Activated naive CD4-positive, alpha-beta T cell (primary cell): ENCODE results near the gene ACKR1.

Experiments
- DNase-seq, 4 experiments: peaks; one replicate each; lab custom pipeline; 2025; lab: John Stamatoyannopoulos, UW

ACKR1 gene, protein sequence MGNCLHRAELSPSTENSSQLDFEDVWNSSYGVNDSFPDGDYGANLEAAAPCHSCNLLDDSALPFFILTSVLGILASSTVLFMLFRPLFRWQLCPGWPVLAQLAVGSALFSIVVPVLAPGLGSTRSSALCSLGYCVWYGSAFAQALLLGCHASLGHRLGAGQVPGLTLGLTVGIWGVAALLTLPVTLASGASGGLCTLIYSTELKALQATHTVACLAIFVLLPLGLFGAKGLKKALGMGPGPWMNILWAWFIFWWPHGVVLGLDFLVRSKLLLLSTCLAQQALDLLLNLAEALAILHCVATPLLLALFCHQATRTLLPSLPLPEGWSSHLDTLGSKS

DNA sequence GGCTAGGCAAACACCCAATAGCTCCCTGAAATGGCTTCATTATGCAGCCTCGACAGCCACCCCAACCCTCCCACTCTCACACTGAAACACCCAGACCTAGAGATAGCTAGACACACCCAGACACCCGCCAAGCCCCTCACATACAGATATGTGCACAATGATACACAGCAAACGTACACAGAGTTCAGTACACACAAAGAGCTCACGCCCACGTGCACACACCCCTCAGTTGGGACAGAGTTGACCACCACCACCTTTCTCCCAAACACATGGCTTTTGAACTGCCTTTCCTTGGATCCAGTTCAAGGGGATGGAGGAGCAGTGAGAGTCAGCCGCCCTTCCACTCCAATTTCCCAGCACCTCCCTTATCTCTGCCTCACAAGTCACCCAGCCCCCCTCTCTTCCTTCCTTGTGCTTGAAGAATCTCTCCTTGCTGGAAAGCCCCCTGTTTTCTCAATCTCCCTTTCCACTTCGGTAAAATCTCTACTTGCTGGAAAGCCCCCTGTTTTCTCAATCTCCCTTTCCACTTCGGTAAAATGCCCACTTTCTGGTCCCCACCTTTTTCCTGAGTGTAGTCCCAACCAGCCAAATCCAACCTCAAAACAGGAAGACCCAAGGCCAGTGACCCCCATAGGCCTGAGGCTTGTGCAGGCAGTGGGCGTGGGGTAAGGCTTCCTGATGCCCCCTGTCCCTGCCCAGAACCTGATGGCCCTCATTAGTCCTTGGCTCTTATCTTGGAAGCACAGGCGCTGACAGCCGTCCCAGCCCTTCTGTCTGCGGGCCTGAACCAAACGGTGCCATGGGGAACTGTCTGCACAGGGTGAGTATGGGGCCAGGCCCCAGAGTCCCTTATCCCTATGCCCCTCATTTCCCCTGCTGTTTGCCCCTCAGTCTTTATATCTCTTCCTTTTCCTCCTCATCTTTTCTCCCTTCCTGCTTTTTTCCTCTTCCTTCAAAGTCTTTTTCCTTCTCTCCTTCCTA lies at the start of gene ACKR1:
Gene ACKR1 (plus strand): TSS at position 715 of the 981 bp plus-strand sequence. CDS start 85 bp downstream, at position 800.
- DNase-seq = no peak

DNA sequence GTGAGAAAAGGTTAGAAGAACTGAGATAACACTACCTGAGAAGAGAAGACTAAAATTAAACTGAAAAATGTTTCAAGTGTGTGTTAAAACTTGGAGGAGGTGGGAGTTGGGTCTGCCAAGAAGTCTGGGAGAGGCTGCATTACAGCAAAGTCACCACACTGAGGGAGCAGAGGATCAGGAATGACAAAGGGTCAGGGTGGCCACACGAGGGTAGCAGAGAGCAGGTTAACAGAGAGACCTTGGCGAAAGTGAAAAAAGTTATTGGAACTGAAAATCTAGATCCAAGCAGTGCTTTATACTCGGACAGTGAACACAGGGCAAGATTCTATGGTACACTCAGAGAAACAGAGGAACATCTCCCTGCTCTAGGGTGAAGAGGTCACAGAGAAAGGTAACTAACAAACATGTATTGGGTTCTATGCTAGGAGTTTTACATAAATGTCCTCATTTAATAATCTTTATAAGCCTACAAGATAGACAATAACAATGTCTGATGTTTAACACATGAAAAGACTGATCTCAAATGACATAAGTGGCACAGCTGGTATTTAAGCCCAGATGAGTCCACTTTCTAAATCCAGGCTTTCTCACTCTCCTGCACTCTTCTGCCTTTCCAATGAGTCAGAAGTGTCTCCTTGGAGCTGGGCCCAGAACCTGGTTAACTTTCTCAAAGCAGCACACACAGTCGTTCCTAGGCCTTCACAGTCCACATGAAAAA lies 43.5 kb upstream of the ACKR1 start:
- DNase-seq = peak; percentile 3 to 21 (median 6)

DNA sequence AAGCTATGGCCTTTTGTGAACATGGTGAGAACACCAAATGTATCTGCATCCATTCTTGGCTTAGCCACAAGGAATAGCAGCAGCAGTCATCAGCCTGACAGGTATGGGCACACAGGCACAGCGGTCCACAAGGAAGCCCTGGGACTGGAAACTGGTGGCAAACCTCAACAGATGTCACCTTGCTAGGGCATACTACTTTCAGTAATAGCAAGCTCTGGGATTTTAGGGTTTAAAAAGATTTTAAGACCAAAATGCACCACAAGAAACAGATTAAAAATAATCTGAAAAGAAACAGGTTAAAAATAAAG lies 43.0 kb upstream of the ACKR1 start:
- DNase-seq = no peak

DNA sequence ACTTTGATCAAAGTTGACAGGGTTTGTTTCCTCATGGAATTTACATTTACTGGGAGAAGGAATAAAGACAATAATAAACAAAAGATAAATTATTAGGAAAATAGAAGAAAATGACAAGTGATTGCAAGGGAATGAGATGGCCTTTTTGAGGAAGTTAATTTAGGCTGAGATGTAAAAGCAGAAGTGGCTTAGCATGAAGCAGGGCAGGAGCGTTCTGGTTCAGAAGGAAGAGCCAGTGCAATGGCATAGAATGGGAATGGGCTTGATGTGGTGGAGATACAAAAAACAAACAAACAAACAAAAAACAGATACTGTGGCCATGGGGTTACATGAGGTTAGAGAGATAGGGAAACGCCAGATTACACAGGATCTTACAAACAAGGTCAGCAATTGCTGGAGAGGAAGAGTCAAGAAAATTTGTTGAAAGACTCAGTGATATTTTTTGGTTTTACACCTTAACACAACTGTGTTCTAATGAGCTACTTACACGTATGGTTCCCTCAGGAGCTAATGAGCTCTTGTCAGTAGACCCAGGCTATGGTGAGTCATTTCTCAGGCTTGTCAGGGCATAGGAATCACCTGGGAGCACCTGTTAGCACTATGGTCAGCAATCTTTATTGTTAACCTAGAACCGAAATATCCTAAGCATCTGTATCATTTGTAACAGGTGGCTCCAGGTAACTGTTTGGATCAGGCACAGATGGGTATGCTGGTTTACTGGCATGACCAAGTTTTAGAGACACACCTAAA lies 42.0 kb upstream of the ACKR1 start:
- DNase-seq = no peak

DNA sequence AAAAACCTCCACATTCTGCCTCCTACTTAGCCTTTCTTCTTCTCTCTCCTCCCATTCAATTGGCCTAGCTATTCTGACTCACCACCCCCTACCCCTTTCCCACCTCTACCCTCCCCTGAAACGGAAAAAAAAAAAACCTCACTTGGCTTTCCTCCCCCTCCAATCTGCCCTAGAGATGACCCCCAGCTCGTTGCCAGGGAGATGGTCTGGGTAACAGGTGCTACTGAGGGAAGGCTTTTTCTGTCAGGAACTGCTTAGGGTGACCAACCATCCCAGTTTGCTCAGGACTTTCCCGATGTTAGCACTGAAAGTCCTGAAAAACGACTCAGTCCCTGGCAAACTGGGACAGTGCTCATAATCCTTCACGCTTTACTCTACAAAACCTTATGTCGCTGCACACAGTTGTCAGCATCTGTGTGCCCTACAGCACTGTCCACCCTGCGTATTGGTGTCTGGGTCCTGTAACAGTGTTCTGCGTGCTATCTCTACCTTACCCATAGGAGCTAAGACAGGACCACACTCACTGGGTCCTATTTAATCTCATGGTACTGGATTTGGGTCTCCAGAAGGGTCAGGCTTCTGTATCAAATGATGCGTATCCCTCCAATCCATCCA lies 41.0 kb upstream of the ACKR1 start:
- DNase-seq = no peak

DNA sequence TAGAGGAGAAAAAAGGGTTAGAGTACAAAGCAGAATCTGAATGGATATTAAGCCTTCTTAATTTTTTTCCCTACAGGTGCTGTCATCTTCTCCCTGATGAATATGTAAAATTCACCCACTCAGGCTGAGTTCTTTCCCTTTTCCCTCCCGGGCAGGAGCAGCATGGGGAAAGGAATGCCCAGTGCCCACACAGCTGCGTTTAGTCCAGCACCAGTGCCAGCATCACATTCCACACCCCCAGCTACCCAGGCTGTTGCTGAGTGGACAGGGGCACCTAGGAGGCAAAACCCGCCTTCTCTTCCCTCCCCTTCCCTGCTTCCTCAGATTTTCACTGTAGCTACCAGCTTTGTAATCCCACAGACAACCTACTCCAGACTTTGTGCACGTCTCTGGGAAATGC lies 36.6 kb upstream of the ACKR1 start:
- no peak for DNase-seq

DNA sequence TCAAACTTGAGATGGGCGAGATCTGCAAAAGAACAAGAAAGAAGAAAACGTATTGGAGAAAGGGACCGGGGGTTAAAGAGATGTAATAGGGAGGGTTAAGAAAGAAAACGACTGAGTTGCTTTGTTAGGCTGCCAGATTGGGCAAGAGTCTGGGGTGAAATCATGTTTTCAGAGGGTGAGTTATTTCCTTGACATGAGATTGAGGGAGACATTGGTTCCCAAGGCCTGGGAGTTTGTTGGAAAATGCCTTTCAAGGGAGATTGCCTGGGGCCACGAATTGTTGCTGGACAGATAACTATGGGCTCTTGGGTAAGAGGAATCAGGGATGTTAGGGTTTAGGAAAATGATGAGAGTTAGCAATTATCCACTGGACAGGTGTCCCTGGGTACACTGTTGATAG lies 34.0 kb upstream of the ACKR1 start:
- DNase-seq = no peak

DNA sequence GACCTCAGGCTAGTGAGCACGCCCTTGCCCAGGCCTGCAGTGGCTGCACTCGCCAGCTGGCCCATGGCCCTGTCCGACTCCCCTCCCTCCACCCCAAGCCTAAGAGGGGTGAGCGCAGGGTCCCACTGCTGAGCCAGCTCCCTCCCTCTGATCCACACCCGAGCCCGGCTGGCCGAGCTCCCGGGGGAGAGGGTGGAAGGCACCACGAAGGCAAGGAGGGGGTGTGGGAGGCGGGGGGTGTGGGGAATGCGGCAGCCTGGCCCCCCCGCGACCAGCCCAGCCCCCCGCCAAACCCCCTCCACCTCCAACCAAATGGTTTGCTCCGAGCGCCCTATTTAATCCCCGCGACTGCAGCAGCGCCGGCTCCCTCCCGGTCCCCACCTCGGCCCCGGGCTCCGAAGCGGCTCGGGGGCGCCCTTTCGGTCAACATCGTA lies 33.4 kb upstream of the ACKR1 start, which contains the start of gene CADM3:
Gene CADM3 (plus strand): TSS at position 362 of the 434 bp plus-strand sequence. CDS start 151 bp downstream, outside the sequence.
- DNase-seq = no peak

DNA sequence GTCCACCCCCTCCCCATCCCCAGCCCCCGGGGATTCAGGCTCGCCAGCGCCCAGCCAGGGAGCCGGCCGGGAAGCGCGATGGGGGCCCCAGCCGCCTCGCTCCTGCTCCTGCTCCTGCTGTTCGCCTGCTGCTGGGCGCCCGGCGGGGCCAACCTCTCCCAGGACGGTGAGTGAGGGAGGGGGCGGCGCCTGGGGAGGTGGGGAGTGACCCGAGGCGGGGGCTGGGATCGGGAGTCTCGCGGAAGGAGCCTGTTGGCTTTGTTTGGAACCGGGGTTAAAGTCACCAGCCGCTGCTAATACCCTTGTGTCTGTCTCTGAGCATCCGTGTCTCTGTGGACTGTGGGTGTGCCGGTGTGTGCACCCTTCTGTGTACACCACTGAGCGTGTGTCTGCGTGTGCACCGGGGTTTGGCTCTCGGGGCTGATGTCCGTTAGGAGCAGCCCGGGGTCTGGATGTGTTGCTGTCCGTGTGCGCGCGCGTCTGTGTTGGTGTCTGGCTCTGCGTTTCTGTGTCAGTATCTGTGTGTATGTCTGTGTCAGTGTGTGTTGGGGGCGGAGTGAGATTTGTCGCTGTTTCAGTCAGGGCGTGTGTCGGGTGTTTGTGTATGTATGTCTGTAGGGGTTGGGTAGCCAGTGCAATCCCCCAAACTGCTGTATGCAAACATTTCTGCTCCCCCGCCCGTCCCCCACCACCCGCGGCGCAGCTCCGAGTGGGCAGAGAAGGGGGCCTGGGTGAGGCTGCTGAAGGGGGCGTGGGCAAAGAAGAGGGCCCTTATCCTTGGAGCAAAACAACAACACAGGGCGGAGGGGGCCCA lies 32.8 kb upstream of the ACKR1 start:
- DNase-seq = no peak

DNA sequence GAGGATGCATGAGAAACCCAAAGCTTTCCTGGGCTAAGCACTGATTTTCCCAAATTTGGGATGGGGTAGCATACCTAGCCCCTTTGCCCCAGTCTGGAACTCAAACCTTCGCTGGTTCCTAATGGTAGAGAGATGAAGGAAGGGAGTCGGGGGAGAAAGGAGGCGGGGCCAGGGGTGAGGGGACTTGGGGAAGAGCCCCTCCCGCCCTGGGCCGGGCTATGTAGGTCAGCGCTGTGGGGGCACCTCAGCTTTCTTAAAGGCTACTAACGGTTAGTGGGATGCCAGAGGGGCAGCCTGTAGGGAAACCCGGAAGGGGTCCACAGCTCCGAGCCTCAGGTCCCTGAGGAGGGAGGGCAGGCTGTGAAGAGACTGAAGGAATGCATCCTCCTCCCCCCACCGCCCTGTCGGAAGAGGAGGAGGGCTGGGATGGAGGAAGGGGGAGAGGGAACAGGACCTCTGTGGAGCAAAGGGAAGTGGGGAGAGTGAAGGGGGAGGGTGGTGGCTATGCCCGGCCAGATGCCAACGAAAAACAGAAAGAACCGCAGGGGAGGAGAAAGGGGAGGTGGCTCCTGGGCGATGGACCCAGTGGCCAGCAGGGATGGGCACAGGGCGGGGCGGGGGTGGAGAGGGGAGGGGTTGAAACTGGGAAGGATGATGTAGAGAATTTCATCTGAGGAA lies 31.9 kb upstream of the ACKR1 start:
- DNase-seq = no peak

DNA sequence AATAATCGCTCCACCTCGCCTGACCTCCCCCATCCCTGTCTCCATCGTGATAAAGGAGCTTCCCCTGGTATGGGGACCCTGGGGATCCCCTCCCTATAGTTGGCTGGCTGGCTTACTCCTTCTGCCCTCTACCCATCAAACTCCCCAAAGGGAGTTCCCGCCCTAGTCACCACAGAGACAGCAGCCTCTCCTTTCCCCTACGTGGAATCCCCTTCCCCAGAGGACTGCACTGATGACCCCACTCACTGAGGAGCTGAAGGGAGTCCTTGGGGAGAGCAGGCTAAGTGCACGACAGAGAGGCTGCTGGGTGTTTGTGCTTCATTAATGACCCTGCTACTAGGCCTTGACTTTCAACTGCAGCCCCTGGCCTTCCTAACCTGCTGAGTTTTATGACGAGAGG lies 31.4 kb upstream of the ACKR1 start:
- no peak for DNase-seq

DNA sequence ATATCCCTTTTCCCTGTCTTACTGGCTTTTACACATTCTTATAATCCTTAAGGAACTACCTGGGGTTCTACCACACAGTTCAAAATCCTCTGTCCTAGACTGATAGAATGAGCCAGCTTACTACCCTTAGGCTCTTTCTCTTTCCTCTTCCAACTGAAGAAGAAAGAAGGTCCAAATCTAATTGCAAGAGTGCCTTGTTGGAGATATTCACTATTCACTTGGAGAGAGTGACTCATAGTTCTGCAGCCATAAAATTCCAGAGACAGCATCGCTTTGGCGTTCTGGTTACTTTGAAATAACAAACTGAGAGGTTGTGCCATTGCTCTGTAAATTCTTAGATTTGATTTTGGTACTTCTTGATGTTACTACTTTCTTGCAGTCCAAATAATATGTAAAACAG lies 29.1 kb upstream of the ACKR1 start:
- no peak for DNase-seq

DNA sequence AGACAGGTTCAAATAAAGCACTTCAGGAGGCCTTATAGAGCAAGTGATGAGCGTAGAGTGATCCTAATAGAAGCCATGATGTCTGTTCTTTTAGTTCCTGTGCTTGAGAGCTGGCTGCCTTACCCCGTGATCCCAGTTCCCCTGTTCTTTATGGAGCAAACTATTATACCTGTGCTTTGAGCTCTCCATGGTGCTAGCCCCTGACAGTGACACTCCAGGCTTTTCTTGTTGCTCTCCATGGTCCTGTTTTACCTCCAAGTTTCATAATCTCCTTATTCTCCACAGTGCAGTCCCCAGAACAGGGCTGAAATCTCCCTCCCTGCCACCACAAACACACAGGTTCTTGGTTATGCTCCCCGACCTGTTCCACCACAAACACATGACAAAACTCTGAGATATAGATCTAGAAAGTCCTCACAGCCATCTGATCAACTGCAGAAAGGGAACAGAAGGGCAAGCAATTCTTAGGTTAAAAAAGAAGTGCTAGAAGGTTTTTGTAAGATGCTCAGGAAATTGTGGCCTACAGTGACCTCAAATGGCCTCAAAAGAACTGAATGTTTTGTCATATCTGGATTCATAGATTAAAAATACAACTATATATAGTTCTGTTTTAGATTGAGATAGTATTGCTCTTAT lies 27.3 kb upstream of the ACKR1 start:
- DNase-seq = no peak

DNA sequence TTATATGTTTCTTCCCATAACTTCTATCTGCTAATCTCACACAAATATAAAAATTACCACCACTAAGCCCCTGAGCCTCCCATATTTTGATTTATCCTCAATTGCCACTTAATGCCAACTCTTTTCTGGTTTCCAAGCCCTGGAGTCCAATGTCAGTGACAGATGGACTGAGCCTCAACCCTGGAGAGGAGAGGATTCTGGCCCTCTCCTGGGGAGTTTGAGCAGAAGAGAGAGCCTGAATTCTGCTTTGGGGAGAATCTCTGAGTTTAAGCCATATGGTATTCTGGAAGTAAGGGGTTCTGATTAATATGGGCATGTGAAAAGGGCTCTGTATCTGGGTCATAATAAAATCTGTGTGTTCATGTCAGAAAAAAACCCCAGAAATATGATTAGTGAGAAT lies 24.8 kb upstream of the ACKR1 start:
- DNase-seq = no peak

DNA sequence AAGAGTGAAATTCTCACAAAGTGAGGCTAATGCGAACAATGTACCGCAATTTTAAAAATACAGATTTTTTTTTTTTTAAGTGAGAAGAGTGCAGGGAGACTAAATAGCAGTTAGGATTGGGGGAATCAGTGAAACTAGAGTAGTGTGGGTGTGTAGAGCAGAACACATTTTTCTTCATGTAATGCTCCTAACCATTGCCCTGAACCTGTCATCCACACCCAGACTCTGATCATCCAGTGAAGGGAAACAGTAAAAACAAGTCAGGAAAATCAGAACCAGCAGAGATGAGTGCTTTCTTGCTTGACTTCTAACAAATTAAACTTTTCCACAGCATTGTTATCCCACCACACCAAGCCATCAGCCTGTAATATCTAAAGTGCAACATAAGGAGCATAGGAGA lies 24.2 kb upstream of the ACKR1 start:
- no peak for DNase-seq

DNA sequence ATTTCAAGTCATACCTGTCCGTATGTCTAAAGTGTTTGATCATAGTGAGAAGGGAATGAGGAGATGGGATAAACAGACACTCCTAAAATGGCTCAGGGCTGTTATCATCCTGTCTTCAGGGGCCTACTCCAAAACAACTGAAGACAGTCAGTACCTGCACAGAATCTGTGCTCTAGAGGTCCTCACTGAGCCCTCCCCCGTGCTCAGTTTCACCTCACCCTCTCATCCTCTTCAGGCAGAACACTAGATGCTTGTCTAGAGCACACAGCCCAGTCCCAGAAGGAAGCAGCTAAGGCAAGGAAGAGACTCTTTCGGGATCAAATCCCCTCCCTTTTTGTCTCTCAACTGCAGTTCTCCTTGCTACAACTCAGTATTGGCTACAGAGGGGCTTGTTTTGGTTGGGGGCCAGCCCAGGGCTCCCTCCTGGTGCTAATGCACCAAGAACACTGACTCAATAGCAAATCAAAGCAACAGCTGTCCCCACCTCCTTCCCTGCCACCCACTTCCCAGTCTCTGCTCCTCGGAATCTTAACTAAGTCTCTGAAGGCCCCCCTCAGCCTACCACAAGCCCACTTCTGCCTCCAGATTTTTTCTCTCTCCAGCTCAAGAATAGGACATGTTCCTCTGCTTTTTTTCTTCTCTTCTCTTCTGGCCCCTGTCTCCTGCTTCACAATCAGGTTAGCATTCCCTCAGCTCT lies 23.2 kb upstream of the ACKR1 start:
- no peak for DNase-seq

DNA sequence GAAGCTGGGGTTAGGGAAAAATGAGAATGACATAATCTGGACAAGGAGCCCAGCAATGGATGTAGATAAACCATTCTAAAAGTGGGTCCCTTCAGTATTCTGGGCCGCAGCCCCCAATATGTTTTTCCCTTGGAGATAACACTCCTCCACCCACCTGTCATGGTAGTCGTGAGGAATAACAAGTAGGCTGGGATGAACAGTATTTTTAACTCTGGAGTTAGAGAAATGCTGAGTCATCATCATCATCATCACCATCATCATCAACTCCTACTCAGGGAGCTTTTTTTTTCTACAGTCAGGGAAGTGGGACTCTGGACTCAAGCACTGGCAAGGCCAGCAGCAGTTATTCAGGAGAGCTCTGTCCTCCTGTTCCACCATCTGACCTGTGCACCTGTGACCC lies 20.5 kb upstream of the ACKR1 start:
- DNase-seq = no peak

DNA sequence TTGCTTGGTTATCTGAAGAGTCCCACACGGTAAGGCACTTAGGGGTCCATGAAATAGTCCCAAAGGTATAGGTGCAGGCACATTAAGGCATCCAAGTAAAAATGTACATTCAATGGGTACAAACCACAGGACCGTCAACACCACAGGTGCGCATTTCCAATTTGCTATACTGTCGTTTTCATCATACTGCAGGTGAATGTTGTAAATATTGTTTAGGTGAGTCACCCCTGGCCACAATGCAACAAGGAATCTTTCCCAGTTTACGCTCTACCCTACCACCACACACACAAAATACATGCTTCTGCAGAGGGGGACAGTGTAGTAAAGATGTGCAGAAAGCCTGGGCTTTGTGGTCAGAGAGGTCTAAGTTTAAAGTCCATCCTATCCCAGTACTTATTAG lies 19.6 kb upstream of the ACKR1 start:
- no peak for DNase-seq

DNA sequence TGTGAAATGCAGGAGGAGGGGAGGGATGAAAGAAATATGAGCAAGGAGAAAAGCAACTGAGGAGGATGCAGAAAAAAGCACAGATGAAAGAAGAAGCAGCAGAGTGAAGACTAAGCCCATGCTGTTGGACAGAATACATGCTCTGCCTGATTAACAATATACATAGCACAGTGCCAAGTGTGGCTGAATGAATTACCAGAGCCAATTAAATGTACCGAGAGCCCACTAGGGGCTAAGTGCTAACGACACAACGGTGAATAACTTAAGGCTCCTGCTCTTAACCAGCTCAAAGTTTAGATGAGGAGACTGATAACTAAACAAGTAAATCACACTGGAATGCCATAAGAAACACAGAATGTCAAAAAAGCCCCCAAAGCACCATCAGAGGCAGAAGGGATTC lies 17.6 kb upstream of the ACKR1 start:
- DNase-seq = no peak
